GM18526 (cell line): ENCODE results near the gene NFATC2.

ENCODE experiments used
- POLR2A ChIP-seq: IDR thresholded peaks from 3 replicates; pipeline ENCODE4 v1.6.1; 2011; ENCODE audit not compliant: insufficient read length; ENCODE audit errors: extremely low read depth

Gene NFATC2

GRCh38 chr20:51554538-51555165 lies 12.1 kb upstream of the NFATC2 start:
- TF ChIP-seq POLR2A = no peak

DNA sequence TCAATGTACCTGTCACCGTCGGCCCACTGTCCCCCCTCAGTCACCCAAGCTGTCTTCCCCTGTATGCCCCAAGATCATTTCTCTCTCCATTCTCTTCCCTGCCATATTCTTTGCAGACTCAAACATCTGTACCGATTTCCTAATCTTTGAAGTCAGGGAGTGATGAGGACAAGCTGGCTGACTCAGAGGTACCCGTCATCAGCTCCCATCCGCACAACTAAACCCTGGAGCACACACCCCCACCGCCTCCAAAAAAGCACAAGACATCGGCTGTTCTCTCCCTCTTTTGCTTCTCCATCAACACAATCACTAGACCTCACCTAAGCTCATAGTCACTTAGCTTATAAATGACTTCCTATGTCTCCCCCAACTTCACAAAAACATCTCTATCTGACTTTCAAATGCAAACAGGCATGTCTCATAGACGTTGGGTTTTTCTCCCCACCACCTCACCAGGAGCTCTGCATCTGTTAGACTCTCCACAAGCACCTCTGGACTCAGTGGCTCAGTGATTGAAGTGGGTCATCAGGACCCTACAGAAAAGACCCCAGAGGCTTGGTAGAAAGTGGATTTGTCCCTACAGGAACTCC lies 11.5 kb upstream of the NFATC2 start:
- no peak for TF ChIP-seq POLR2A

- TF ChIP-seq POLR2A = no peak
These were observed 8.7 kb upstream of the NFATC2 start for GRCh38 chr20:51551186-51551585.

DNA sequence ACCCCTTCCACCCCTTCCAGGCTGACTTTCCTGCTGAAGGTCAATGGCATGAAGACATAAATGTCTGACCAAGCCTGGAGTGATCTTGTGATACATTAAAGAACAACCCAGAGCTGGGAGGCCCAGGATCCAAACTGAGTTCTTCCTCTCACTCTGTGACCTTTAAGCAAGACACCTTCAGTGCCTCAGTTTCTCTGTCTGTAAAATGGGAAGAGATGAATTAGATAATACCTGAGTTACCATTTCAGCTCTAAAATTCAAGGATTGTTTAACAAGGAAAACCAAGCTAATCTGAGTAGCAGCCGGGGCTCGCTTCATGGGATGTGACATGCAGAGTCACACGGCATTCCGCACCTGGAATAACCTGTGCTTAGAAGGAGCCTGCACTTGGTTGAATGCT lies 7.0 kb upstream of the NFATC2 start:
- no peak for TF ChIP-seq POLR2A

- no peak for TF ChIP-seq POLR2A
These were observed 5.4 kb upstream of the NFATC2 start for GRCh38 chr20:51547951-51548350.

GRCh38 chr20:51545515-51545914 lies 3.0 kb upstream of the NFATC2 start:
- TF ChIP-seq POLR2A = no peak

- TF ChIP-seq POLR2A = no peak
These were observed 886 bp upstream of the NFATC2 start for GRCh38 chr20:51543422-51543788.

DNA sequence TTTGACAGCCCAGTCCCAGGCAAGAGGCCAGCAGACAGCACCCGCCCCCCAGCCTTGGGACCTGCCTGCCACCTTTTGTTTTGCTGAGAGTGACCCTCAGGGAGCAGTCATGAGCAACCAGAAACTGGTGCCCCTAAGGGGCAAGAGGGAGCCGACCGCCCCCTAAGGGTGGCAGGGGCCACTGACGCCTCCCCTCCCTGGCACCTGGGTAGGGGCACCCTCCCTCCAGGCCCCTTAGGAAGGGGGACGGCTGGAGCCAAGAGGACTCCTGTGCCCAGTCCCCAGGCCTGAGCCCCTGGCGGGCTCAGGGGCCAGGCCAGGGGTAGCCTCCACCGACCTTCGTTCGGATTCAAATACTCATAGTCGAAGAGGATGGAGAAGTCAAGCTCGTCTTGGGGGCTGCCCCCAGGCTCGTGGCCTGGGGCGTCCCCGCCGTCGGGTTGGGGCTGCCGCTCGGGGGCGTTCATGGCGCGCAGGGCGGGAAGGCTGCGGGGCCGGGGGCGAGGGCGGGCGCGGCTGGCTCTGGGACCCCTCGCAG lies 417 bp downstream of the NFATC2 start:
- TF ChIP-seq POLR2A = no peak

GRCh38 chr20:51541189-51542032 lies 1.1 kb downstream of the NFATC2 start:
- peak; percentile 24 for TF ChIP-seq POLR2A

DNA sequence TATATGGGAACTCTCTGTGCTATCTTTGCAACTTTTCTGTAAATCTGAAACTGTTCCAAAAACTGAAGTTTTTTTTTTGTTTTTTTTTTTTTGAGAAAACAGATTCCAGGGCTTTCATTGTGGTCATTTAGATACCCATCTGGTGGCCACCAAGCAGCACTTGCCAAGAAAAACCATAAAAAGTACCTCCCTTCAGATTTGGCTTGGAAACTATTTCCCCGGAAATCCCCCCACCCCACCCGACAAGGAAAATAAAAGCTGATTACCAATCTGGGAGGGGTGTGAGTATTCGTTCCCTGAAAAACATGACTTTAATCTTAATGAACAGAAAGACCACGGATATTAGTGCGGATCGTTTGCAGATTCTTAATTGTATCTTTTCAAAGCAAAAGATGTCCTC lies 1.9 kb downstream of the NFATC2 start:
- TF ChIP-seq POLR2A = no peak

DNA sequence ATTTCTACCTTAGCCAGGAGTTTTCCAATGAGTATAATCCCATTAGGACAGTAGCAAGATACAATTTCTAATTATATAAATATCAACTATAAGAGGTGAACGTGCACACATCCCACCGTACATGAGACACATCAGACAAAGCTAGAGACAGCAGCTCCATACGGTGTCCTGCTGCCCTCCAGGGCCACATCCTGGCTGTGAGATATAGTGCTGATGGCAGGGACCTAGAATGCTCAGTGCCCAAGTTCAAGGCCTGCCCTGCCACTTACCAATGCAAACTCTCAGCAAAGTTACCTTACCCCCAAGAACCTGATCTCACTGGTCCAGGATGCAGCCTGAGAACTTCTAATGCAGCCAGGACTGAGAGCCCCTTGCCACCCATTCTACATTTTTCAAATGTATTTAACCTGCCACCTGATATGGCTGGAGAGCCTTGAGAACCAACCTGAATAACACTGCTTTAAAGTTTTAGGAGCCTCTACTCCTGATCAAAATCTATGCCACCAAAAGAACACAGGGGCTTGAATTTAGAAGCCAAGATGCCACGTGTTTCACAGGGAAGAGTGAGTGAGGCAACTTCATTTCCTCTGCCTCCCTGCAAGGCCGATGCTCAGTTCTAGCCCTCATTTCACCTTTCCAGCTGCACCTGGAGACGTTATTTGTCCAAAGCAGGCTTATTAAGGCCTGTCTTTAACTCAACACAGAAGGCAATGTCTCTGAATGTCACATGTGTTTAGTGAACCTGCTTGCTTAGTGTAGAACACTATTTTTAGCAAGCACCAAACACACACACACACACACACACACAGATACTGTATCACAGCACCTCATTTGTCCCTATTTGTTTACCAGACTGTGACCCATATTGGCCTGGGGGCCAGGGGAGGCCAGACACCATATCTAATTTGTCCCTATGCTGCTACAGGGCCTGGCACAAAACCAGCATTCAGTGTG lies 6.1 kb downstream of the NFATC2 start:
- no peak for TF ChIP-seq POLR2A

DNA sequence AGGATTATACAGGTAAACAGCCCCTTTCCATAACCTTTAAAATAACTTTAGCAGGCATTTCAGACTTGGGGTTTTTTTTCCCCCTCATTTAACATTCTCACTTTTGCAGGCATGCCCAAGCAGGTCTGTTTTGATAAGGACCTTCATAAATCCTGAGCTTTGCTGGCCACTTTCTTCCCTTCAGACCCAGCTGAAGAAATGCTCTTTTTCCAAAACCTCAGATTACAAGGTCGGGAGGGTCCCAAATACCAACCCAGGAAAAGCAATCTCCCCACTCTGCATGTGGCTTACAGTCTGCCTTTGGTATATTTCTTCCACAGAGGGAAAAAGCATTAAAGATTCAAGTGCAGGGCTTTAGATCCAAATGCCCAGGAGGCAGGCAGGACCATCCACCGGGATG lies 6.8 kb downstream of the NFATC2 start:
- TF ChIP-seq POLR2A = no peak

GRCh38 chr20:51535075-51535386 lies 7.5 kb downstream of the NFATC2 start:
- no peak for TF ChIP-seq POLR2A

DNA sequence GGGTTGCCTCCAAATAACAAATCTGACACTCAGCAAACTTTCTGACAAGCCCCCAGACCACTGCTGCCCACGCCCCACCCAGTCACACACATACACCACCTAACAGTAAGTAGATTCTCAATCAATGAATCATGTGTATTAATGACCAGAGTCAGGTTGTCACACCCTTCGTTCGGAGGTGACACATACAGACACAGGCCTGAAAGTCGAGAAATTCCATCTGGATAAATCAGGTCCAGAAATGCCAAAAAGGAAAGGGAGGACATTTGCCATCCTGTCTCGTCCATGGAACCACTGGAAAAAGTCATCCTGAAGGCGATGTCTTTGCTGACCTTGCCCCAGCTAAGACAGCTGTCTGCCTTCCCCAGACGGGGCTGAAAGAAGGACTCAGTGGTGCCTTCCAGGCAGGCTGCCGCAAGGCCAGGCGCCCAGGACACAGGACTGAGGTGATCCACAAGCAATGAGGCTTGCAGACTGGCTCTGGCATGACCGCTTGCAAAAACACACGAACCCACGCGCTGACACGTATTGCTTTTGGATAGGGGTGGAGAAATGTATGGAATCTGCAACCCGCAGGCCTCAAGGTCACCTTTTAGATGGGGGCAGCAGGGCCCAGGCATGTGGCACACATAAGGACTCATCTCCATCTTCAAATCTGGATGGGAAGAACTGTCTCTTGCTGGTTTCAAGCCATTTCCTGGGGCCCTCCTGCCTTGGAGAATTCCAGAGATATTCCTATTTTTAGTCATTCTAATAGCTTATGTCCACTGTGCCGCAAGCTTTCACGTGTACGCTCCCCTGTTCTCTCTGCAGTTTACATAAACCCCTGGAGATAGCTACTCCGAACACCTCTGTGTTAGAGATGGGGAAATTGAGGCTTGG lies 9.0 kb downstream of the NFATC2 start:
- no peak for TF ChIP-seq POLR2A
